Endothelial cell of umbilical vein (primary cell): ENCODE results near the gene GPR27. TPM values are rescaled to one million over a fixed set of nuclear protein-coding genes. Genes with fewer than 3 reads are reported as not detected.

Experiments
- BruUV-seq: library from RNA; stranded (reverse); fragments of 400-500 nt; replicated peaks from 2 replicates; lab custom pipeline; 2021; lab: Mats Ljungman, UMichigan
- CTCF ChIA-PET: fragments of 300-600, 350-600 bp; sonication (Branson Sonifier 250); formaldehyde crosslinking; loops from one replicate; lab custom pipeline; 2021; ENCODE audit warnings: antibody characterized with exemption, inconsistent platforms; lab: Charles Lee
- POLR2A ChIA-PET: fragments of 300-600, 350-600 bp; sonication (Branson Sonifier 250); formaldehyde crosslinking; loops from one replicate; lab custom pipeline; 2021; ENCODE audit warnings: antibody characterized with exemption, inconsistent platforms; lab: Charles Lee
- DNase-seq: peaks from one replicate; pipeline ENCODE4 v3.0.0-alpha.2; 2011; ENCODE audit warnings: low read depth, low spot score
- FAIRE-seq: peaks from 2 replicates; lab custom pipeline; 2011; peaks lifted over from hg19 to GRCh38; lab: Jason Lieb, UNC
- H2AFZ ChIP-seq: 2 replicates; pipeline ENCODE4 v1.6.0; 2012; ENCODE audit warnings: low read depth, low read length, control low read depth, inconsistent platforms
- H3K27ac ChIP-seq: 2 replicates; pipeline ENCODE4 v1.5.1; 2011; ENCODE audit warnings: low read depth, mild to moderate bottlenecking, control low read depth, low read length, moderate library complexity; ENCODE audit not compliant: insufficient read depth
- H3K27me3 ChIP-seq, 2 experiments: 2 replicates each; pipeline versions ENCODE4 v1.6.0 to v1.6.1; 2011; ENCODE audit warnings: low read length in 2 of 2, mixed read lengths in 1 of 2; ENCODE audit not compliant: control insufficient read depth in 2 of 2, insufficient read depth in 2 of 2
- H3K36me3 ChIP-seq, 2 experiments: 2 replicates in 1 of 2; 3 replicates in 1 of 2; pipeline ENCODE4 v1.5.1; 2011; ENCODE audit warnings: low read length in 2 of 2, mild to moderate bottlenecking in 1 of 2, moderate library complexity in 1 of 2; ENCODE audit not compliant: control insufficient read depth in 2 of 2, insufficient read depth in 2 of 2; ENCODE audit errors: extremely low read depth in 1 of 2
- H3K4me1 ChIP-seq: 3 replicates; pipeline ENCODE4 v1.5.1; 2011; ENCODE audit warnings: mild to moderate bottlenecking, low read length; ENCODE audit not compliant: control insufficient read depth, insufficient read depth; ENCODE audit errors: extremely low read depth
- H3K4me2 ChIP-seq: 2 replicates; pipeline ENCODE4 v1.6.1; 2011; ENCODE audit warnings: low read length, control low read depth, mixed read lengths; ENCODE audit not compliant: insufficient read depth
- H3K4me3 ChIP-seq, 3 experiments: fragments of 200-600 bp in 1 of 3; sonication (generic), shearing (Covaris generic) in 1 of 3; replicated peaks in 1 of 3; 2 replicates each; pipeline ENCODE4 v1.5.1; 2011 to 2016; ENCODE audit warnings: control low read depth in 3 of 3, low read length in 3 of 3, mild to moderate bottlenecking in 2 of 3, inconsistent platforms in 1 of 3, low read depth in 1 of 3, moderate library complexity in 1 of 3; ENCODE audit not compliant: insufficient read depth in 1 of 3
- H3K79me2 ChIP-seq: 2 replicates; pipeline ENCODE4 v1.6.0; 2012; ENCODE audit warnings: low read length, inconsistent platforms; ENCODE audit not compliant: control insufficient read depth, insufficient read depth
- H3K9ac ChIP-seq: replicated peaks from 2 replicates; pipeline ENCODE3; 2011; ENCODE audit warnings: low read length, control low read depth; ENCODE audit not compliant: insufficient read depth; ENCODE audit errors: extremely low read depth
- H3K9me1 ChIP-seq: replicated peaks from 3 replicates; pipeline ENCODE4 v1.6.0; 2011; ENCODE audit warnings: mild to moderate bottlenecking, low read length; ENCODE audit not compliant: control insufficient read depth, insufficient read depth; ENCODE audit errors: extremely low read depth
- H3K9me3 ChIP-seq: replicated peaks from 2 replicates; pipeline ENCODE4 v1.5.1; 2012; ENCODE audit warnings: low read length, inconsistent platforms; ENCODE audit not compliant: control insufficient read depth, insufficient read depth
- H4K20me1 ChIP-seq: replicated peaks from 2 replicates; pipeline ENCODE3; 2011; ENCODE audit warnings: mild to moderate bottlenecking, low read length; ENCODE audit not compliant: control insufficient read depth, insufficient read depth; ENCODE audit errors: extremely low read depth
- CTCF ChIP-seq, 2 donors: IDR thresholded peaks; 1 replicate in 1 of 2; 2 replicates in 1 of 2; pipeline ENCODE4 v1.5.1; 2011; ENCODE audit warnings: low read length in 2 of 2, mild to moderate bottlenecking in 2 of 2, moderate library complexity in 2 of 2, control low read depth in 1 of 2, inconsistent platforms in 1 of 2, low read depth in 1 of 2; ENCODE audit not compliant: insufficient read depth in 1 of 2; ENCODE audit errors: extremely low read depth in 1 of 2
- EZH2 ChIP-seq: IDR thresholded peaks from 2 replicates; pipeline ENCODE4 v1.6.1; 2012; ENCODE audit warnings: borderline replicate concordance, low read depth, mild to moderate bottlenecking, moderate library complexity, low read length, inconsistent platforms; ENCODE audit not compliant: severe bottlenecking
- FOS ChIP-seq: IDR thresholded peaks from 2 replicates; pipeline ENCODE4 v1.6.1; 2011; ENCODE audit warnings: mild to moderate bottlenecking, low read length, moderate library complexity, borderline replicate concordance; ENCODE audit not compliant: insufficient read depth
- GATA2 ChIP-seq: IDR thresholded peaks from 2 replicates; pipeline ENCODE4 v1.7.0; 2011; ENCODE audit warnings: low read depth, mild to moderate bottlenecking, moderate library complexity, mixed read lengths, low read length; ENCODE audit not compliant: insufficient read length, insufficient read depth
- JUN ChIP-seq: IDR thresholded peaks from 2 replicates; pipeline ENCODE4 v1.6.1; 2011; ENCODE audit warnings: borderline replicate concordance, low read depth; ENCODE audit not compliant: insufficient read length, insufficient read depth
- MYC ChIP-seq: IDR thresholded peaks from one replicate; pipeline ENCODE4 v1.6.1; 2011; ENCODE audit warnings: mild to moderate bottlenecking, low read depth, low read length
- POLR2A ChIP-seq: IDR thresholded peaks from 2 replicates; pipeline ENCODE4 v1.6.1; 2012; ENCODE audit warnings: low read depth, mild to moderate bottlenecking, control low read depth, low read length
- POLR2AphosphoS5 ChIP-seq: IDR thresholded peaks from 2 replicates; pipeline ENCODE4 v1.6.1; 2012; ENCODE audit warnings: low read depth, mild to moderate bottlenecking, control low read depth, low read length, moderate library complexity; ENCODE audit not compliant: insufficient read depth
- dilution Hi-C: fragments of 300-500 bp; cut with MboI; formaldehyde crosslinking; loops from one replicate; pipeline ENCODE4 v1.15.0; 2019; ENCODE audit warnings: low sequenced_read_pairs; ENCODE audit not compliant: extremely low pct_ligation_motif_present
- intact Hi-C: fragments of 100-400 bp; cut with micrococcal nuclease; formaldehyde crosslinking; loops from one replicate; pipeline ENCODE4 v1.10.0; 2022
- polyA plus RNA-seq, 4 experiments: library from polyadenylated mRNA; depleted of rRNA in 3 of 4; stranded (reverse) in 3 of 4; unstranded in 1 of 4; fragments of >200 nt; gene quantifications; 2 replicates each; pipeline versions ENCODE4 v1.2.1 to v1.2.3, GENCODE V29; 2011 to 2012; ENCODE audit warnings: missing spikeins in 1 of 4
- total RNA-seq: library from RNA; stranded (reverse); gene quantifications from 2 replicates; pipeline ENCODE4 v1.2.3, GENCODE V29; 2021
- TF ChIP-seq, protein P1 (sequence below): IDR thresholded peaks from 2 replicates; pipeline ENCODE4 v1.6.1; 2011; ENCODE audit not compliant: insufficient read depth, insufficient read length

GPR27 gene
- total and polyA plus RNA-seq, 2 donors (not counting 3 experiments of a cell fraction or from before 2014, with no cell fraction given) = 0.03 TPM; not detected in 1

DNA sequence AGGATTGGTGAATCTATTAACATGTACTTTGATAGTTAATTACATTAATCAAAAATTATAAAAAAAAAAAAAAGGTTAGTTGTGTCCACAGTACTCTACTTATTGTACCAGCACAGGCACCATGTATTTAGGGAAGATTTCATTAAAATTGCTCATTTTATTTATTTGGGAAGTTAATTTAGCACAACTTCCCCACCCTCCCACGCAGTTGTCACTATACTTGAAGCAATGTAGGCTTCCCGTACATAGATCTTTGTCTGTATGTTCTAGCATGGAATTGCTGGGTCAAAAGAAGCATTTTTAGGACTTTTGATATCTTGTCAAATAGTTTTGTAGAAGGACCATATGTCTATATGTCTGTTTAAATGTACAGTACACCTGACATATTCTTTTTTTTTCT is 4.4 kb downstream of the GPR27 start:
- DNase-seq (no peak), FAIRE-seq (no peak)
- Histone ChIP-seq H3K4me2 (no peak overlapping the region), H3K79me2 (no peaks in the 10 kb centered on the region), H3K4me1 (peaks cover 2% of the 10 kb centered on the region), H3K4me3 (no peak overlapping the region), H3K36me3 (no peaks in the 10 kb centered on the region), H3K9me1 (no peaks in the 10 kb centered on the region), H3K27me3 (peaks cover 18 to 28% of the 10 kb centered on the region in 2 experiments), H2AFZ (no peak overlapping the region), H3K9me3 (no peaks in the 10 kb centered on the region), H3K27ac (no peak overlapping the region), H3K9ac (no peak overlapping the region), H4K20me1 (no peaks in the 10 kb centered on the region)
- dilution Hi-C loops = no loop called here
- POLR2A ChIA-PET = no interaction called here
- BruUV-seq = no TSS peak
- CTCF ChIA-PET = no interaction called here
- no peak for TF ChIP-seq POLR2A
- TF ChIP-seq JUN = no peak
- TF ChIP-seq GATA2 = no peak
- no peak for TF ChIP-seq FOS
- TF ChIP-seq CTCF (IDR thresholded peaks at IDR 0.05; ENCODE audit: extremely low read depth in 1 of 2, insufficient read depth in 1 of 2, low read depth in 1 of 2, low read length in 2 of 2) = no peak
- no peak for TF ChIP-seq POLR2AphosphoS5
- TF ChIP-seq EZH2 = no peak
- TF ChIP-seq MYC = no peak
- TF ChIP-seq, protein P1, sequence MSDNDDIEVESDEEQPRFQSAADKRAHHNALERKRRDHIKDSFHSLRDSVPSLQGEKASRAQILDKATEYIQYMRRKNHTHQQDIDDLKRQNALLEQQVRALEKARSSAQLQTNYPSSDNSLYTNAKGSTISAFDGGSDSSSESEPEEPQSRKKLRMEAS = no peak
- intact Hi-C loops = no loop called here
